Activated CD4-positive, alpha-beta T cell treated with anti-CD3 and anti-CD28 coated beads, Interleukin-10, Interleukin-2, amounts not matched to agents 100 ng/mL and 50 ng/mL, durations not matched to agents 16 hours and 8 hours (primary cell): ENCODE measurements around the gene ANKRD36.
"Not testable (repeated sequence)": the region's sequence is repeated elsewhere in the genome, so short reads cannot be mapped to it uniquely, and the experiment has no call there.

Source experiments
- DNase-seq: peaks from one replicate; pipeline ENCODE4 v3.0.0-alpha.2; 2020

ANKRD36 gene

GRCh38 chr2:97113050-97113881 lies at the start of gene ANKRD36:
Gene ANKRD36, plus strand, starts transcription at chr2:97113153. Its CDS starts 587 bp downstream, at chr2:97113740.
- peak; percentile 93 for DNase-seq

GRCh38 chr2:97066030-97066429 lies 46.9 kb upstream of the ANKRD36 start:
- DNase-seq, result not testable (repeated sequence)

GRCh38 chr2:97067279-97068004 lies 45.5 kb upstream of the ANKRD36 start:
- no peak for DNase-seq

GRCh38 chr2:97068074-97068473 lies 44.9 kb upstream of the ANKRD36 start:
- no peak for DNase-seq

- not testable (repeated sequence) for DNase-seq
Observed at GRCh38 chr2:97068722-97069121, 44.2 kb upstream of the ANKRD36 start.

GRCh38 chr2:97070915-97071314 lies 42.0 kb upstream of the ANKRD36 start:
- DNase-seq, result not testable (repeated sequence)

GRCh38 chr2:97077213-97077612 lies 35.7 kb upstream of the ANKRD36 start:
- not testable (repeated sequence) for DNase-seq

- DNase-seq, result not testable (repeated sequence)
Observed at GRCh38 chr2:97080855-97081254, 32.1 kb upstream of the ANKRD36 start.

- DNase-seq, result not testable (repeated sequence)
Observed at GRCh38 chr2:97082206-97082605, 30.7 kb upstream of the ANKRD36 start.

GRCh38 chr2:97083516-97083915 lies 29.4 kb upstream of the ANKRD36 start:
- DNase-seq, result not testable (repeated sequence)

- DNase-seq, result not testable (repeated sequence)
Observed at GRCh38 chr2:97085093-97085492, 27.9 kb upstream of the ANKRD36 start.

GRCh38 chr2:97088706-97089105 lies 24.2 kb upstream of the ANKRD36 start:
- not testable (repeated sequence) for DNase-seq

GRCh38 chr2:97092946-97093345 lies 20.0 kb upstream of the ANKRD36 start:
- not testable (repeated sequence) for DNase-seq

- not testable (repeated sequence) for DNase-seq
Observed at GRCh38 chr2:97093983-97094771, 18.8 kb upstream of the ANKRD36 start.

GRCh38 chr2:97094772-97095611 lies 18.0 kb upstream of the ANKRD36 start, which contains the start of gene FAHD2B:
Gene FAHD2B, minus strand, starts transcription at chr2:97094882. Its CDS starts 3,176 bp downstream, at chr2:97091706.
- peak; percentile 88 for DNase-seq

- DNase-seq, result no peak
Observed at GRCh38 chr2:97095661-97096060, 17.3 kb upstream of the ANKRD36 start.

GRCh38 chr2:97098786-97099372 lies 14.1 kb upstream of the ANKRD36 start:
- not testable (repeated sequence) for DNase-seq

GRCh38 chr2:97106878-97107277 lies 6.1 kb upstream of the ANKRD36 start:
- DNase-seq, result not testable (repeated sequence)

- not testable (repeated sequence) for DNase-seq
Observed at GRCh38 chr2:97111246-97111645, 1.7 kb upstream of the ANKRD36 start.

- DNase-seq, result peak; percentile 67
Observed at GRCh38 chr2:97112320-97113049, 468 bp upstream of the ANKRD36 start.

GRCh38 chr2:97113882-97114255 lies 916 bp downstream of the ANKRD36 start:
- DNase-seq, result not testable (repeated sequence)
